WTC11 (cell line): ENCODE measurements around the gene B3GALNT1.

Experiments
- CREB1 ChIP-seq: sonication (generic); formaldehyde crosslinking; IDR thresholded peaks from 2 replicates; pipeline ENCODE4 v1.8.0; 2023; ENCODE audit warnings: mild to moderate bottlenecking, missing genetic modification reagents
- CTCF ChIP-seq: fragments of 200-600 bp; IDR thresholded peaks from 2 replicates; pipeline ENCODE4 v1.8.0; 2022; ENCODE audit warnings: antibody characterized with exemption
- NR3C1 ChIP-seq: sonication (generic); formaldehyde crosslinking; conservative IDR thresholded peaks from 2 replicates; pipeline ENCODE4 v1.8.1; 2023; ENCODE audit warnings: low read depth, mild to moderate bottlenecking, missing genetic modification reagents

GRCh38 chr3:161050935-161051334, 54.2 kb downstream of the B3GALNT1 start:
- TF ChIP-seq NR3C1 (CRISPR knock-in tag), result no peak
- no peak for TF ChIP-seq CTCF
- no peak for TF ChIP-seq CREB1
